ENCODE results near the gene ZNF155.
"Not testable (repeated sequence)": the region's sequence is repeated elsewhere in the genome, so short reads cannot be mapped to it uniquely, and the experiment has no call there.

The ZNF155 gene

DNA sequence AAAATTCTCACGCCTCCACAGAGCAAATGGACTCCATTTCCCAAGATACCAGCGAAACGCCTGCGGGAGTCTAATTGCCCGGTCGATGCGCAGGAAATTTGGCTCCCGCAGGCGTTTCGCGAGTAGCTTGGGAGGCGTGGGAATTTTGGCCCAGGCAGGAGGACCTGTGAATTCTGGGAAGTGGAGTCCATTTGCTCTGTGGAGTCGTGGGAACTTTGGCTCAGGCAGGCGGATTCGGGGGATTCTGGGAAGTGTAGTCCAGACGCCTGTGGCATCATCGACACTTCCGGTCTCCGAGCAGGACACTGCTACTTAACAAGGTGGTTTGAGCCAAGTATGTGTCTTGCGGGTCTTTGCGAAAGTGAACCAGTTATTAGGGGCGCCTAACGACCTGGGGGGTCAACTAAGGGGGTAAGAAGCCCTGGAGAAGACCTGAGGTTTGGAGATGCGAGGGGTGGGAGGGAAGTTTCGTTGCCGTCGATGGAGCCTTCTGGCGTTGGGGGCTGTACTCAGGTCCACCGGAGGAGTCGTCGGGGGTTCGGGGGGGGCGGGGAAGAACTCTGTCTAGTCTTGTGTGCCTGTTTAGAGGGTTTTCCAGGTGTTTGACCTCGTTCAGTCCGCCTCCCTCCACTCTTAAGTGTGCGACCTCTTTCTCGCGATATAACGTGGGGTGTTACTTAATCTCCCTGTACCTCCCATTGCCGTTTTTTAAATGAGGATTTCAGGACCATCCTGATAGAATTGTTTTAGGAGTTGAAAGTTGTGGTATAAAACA lies at the start of gene ZNF155:
TSS of gene ZNF155 (plus strand) at position 277 of the 775 bp plus-strand sequence. CDS start 4,356 bp downstream, outside the sequence.
- peak; percentile 94 for DNase-seq

DNA sequence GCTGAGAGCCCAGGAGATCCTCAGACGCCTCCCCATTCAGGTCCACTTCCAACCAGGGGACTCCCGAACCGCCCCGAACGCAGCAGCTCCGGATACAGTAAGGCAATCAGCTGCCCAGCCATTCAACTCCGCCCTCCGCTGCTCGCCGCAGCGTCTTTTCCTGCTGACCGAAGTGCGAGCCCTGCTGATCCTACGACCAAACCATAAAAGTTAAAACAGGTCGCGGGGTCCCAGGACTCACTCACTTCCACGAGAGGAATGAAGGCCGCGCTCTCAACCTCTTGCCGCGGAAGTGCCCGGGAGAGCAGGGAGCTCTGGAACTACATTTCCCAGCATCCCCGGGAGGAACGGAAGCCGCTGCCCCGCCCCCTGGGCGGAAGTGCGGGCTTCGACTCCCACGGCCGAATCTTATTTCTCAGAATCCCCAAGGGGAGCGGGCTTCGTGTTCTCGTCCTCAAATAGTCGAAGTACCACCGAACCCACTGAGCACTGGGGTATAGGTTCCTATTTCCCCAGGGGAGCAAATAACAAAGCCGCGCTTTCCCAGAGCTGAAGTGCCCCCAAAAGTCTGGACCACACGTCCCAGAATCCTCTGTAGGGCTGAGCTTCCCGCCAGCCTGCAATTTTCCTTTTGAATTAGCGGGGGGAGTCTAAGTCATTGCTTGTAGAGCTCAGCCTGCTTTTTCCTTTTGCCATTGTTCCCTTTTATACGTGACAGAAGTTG lies 48.8 kb upstream of the ZNF155 start, which contains the start of gene ZNF45:
TSS of gene ZNF45 (minus strand) at position 298 of the 724 bp plus-strand sequence. CDS start 13,097 bp downstream, outside the sequence.
- DNase-seq: peak; percentile 98

DNA sequence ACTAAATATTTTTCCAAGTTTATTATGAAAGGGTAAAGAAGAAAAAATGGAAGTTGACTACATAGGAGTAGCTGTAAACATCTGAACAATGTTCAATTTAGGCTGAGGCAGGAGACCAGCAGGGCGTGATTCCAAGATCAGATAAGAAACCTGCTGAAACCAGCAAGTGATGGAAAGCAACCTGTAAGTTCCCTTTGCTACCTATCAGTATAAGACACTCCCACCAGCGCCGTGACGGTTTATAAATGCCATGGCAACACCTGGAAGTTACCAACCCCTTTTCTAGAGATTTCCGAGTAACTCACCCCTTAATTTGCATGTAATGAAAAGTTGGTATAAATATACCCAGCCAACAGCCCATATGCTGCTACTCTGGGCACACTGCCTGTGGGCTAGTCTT lies 47.8 kb upstream of the ZNF155 start:
- no peak for DNase-seq

DNA sequence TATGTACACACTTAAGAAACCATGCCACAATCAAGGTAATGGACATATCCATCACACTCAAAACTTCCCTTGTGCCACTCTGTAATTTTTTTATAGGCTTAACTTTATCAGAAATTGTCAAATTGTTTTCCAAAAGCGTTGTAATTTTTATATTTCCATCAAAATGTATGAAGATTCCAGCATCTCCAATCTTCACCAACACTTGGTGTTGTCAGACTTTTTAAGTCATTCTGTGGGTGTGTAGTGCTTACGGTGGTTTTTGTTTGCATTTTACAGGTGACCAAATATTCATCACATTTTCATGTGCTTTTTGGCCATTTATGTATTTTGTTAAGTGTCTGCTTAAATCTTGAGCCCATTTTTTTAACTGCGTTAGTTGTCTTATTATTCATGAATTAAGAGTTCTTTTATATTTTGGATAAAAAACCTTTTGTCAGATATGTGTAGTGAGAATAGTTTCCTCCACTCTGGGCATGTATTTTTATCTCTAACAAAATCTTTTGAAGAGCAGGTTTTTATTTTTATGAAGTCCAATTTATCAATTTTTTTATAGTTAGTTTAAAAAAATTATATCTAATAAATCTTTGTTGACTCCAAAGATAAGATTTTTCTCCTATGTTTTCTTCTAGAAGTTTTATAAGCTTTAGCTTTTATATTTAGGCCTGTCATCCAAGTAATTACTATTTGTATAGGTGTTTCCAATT lies 44.3 kb upstream of the ZNF155 start:
- DNase-seq: no peak

DNA sequence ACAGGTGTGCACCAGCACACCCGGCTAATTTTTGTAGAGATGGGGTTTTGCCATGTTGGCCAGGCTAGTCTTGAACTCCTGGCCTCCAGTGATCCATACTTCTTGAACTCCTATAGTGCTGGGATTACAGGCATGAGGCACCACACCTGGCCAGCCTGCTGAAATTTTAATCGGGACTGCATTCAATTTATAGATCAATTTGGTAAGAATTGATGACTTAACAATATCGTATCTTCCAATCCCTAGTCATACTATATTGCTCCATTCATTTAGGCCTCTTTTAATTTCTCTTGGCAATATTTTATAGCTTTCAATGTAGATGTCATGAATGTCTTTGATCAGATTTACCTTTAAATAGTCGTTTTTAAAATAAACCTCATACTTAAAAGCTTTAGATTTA lies 43.3 kb upstream of the ZNF155 start:
- DNase-seq: no peak

DNA sequence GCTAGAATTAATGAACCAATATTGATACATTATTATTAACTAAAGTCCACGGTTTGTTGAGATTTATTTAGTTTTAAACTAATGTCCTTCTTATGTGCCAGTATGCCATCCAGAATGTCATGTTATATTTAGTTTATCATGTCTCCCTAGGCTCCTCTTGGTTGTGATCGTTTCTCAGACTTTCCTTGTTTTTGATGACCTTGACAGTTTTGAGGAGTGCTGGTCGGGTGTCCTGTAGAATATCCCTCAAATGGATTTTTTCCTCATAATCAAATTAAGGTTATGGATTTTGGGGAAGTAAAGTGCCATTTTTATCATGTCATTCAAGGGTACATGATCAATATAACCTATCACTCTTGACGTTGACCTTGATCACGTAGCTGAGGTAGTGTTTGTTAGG lies 42.8 kb upstream of the ZNF155 start:
- no peak for DNase-seq

DNA sequence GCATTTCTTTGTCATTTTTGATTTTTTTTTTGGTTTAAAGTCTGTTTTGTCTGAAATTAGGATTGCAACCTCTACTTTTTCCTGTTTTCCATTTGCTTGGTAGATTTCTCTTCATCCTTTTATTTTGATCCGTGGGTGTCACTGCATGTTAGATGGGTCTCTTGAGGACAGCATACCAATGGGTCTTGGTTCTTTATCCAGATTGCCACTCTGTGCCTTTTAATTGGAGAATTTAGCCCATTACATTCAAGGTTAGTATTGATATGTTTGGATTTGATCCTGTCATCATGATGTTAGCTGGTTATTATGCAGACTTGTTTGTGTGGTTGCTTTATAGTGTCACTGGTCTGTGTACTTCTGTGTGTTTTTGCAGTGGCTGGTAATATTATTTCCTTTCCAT lies 36.6 kb upstream of the ZNF155 start:
- not testable (repeated sequence) for DNase-seq

DNA sequence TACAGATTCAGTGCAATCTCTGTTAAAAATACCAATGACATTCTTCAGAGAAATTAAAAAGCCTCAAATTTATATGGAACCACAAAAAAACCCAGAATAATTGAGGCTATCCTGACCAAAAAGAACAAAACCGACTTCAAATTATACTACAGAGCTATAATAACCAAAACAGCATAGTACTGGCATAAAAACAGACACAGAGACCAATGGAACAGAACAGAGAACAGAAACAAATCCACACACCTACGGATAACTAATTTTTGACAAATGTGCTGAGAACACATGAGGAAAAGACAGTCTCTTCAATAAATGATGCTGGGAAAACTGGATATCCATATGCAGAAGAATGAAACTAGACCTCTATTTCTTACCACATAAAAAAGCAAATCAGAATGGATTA lies 34.2 kb upstream of the ZNF155 start:
- not testable (repeated sequence) for DNase-seq

DNA sequence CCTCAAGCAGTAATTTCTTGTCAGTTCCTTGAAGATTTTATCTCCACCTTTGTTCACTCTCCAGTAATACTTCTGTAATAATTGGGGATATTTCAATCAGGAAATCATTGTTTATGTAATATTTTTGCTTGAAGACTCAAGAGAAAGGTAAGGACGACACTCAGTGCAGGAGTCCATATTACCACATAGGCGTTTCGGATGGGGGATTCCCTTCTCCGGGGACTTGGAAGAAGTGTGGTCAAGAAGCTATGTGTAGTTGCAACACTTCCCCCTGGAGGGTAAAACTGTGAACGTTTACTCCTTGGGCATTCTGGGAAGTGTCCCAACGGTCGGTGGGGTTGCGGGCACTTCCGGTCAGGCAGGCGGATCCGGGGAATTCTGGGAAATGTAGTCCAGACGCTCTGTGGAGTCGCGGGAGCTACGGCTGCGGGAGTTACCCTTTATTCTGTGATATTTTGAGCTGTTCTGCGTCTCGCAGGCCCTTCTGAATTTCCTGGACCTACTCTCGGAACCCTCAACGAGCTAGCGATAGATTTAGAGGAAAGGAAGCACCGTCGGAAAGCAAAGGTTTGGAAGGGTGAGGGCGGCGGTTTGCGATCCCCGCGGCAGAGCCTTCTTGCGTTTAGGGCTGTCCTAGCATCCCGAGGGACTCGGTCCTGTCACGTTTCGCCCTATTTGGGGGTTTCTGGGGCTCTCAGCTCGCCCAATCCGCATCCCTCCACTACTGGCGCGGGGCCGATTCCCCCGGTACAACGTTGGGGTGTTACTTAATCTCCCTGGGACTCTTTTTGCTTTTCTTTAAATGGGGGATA lies 32.9 kb upstream of the ZNF155 start, which contains the start of gene ZNF221:
TSS of gene ZNF221 (plus strand) at position 395 of the 812 bp plus-strand sequence. CDS start 11,499 bp downstream, outside the sequence.
- peak; percentile 96 for DNase-seq

DNA sequence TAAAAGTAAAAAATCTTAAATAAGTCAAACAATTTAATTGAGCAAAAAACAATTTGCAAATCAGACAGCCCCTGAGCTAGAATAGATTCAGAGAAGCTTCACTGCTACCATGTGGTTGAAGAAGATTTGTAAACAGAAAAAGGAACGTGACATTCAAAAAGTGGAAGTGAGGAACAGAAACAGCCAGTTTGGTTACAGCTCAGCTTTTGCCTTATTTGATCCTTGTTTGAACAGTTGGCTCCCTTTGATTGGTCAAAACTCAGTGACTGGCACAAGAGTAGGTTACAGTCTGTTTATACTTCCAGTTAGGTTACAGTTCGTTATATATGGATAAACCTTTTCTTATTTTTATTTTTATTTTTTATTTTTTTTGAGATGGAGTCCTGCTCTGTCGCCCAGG lies 27.2 kb upstream of the ZNF155 start:
- no peak for DNase-seq

DNA sequence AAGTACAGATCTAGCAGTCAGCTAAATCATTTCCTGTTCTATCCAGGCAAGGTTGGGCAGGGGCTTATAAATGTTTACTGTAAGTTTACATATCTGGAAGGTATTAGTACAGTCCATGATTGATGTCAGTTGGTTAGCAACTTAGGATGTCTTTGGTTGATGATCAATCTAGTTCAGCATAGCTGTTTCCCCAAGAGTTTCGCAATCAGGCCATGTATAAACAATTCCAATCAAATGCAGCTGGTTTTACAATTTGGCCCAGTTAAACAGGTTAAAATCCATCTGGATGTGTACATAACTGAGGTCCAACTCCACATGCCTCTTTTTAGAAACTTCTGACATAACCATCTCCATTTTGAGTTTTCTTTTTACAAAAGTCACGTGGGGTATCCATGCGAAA lies 26.1 kb upstream of the ZNF155 start:
- DNase-seq: no peak

DNA sequence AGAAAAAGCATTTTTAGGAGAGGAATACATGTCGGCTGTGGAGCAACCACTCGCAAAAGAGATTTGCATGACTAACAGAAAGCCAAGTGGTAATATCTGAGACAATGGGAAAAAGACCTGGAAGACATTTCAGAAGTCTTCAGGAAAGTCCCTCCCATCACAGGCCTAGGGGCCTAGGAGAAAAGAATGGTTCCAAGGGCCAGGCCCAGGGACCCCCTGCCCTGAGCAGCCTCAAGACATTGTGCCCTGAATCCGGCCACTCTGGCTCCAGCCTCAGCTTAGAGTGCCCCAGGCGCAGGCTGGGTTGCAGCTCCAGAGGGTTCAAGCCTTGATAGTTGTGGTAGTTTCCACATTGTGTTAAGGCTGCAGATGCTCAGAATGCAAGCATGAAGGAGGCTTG lies 23.6 kb upstream of the ZNF155 start:
- DNase-seq: no peak

DNA sequence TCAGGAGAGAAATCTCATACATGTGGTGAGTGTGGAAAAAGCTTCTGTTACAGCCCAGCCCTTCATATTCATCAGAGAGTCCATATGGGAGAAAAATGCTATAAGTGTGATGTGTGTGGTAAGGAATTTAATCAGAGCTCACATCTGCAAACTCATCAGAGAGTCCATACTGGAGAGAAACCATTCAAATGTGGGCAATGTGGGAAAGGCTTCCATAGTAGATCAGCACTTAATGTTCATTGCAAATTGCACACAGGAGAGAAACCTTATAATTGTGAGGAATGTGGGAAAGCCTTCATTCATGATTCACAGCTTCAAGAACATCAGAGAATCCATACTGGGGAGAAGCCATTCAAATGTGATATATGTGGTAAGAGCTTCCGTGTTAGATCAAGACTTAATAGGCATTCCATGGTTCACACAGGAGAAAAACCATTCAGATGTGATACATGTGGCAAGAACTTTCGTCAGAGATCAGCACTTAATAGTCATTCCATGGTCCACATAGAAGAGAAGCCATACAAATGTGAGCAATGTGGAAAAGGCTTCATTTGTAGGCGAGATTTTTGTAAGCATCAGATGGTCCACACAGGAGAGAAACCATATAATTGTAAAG lies 17.8 kb upstream of the ZNF155 start:
- no peak for DNase-seq

DNA sequence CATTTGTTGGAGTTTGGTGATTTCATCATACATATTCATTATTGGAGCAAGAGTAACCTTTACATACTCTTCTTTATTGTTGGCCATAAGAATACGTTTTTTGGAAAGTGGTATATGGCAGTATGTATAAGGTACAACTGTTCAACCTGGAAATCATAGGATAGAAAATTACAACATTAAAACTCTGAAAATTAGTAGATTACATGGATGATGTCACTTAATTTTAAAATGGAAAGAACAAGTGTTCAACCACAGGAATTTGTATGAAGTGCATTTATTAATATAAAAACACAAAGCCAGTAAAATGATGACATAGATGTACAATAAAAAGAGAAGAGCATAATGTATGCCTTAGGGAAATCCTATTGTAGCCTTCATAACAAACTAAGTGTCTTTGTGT lies 7.3 kb upstream of the ZNF155 start:
- DNase-seq: no peak

DNA sequence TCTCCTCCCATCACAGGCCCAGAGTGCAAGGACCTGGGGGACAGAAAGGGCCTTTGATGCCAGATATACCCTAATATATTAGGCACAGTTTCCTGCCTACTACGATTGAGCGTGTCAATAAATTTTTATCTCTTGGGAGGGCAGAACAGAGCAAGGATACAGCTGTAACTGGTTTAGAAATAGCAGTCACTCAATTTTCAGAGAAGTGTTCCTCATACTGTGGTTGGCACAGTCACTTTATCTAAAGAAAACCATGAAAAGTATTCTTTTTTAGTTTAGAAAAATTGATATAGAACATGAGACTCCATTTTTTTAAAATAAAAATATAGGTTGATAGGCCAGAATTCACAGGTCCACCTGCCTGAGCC lies 460 bp upstream of the ZNF155 start:
- DNase-seq: no peak

DNA sequence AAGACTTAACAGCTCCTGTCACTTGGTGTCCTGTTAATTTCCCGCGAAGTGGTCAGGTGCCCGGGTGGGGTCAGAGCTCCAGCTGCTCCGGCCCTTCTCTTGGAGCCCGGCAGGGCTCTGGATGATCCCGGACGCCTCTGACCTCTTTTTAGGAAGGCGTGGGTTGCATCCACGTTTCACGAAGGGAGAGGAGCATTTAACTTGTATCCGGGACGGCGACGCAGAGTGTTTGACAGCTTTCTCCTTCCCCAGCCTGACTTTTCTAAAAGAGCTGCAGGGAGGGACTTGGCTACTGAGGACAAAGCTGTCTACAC lies 656 bp downstream of the ZNF155 start:
- DNase-seq: no peak

DNA sequence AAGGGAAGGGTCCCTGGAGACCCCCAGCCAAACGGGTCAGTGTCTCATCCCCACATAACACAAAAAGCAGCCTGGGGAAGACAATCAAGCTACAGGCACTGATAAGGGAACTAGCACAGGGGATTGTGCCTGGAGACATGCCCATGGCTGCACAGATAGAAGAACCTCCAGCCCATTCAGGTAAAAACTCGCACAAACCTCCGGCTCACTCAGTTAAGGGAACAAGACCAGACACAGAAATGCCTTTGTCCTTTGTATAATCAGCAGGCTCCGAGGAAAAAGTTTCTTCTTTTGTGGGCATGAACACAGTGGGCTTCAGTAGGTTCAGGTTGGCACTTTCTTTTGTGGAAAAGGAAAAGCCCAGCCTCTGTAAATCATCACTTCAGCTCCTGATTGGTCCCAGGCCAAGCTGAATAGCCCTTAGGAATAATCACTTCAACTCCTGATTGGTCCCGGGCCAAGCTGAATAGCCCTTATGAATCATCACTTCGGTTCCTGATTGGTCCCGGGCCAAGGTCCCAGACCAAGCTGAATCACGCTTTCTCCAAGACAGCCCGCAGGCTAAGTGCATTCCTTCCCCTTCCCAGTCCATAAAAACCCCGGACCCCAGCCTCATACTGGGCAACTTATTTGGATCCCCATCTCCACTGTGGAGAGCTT lies 13.8 kb downstream of the ZNF155 start:
- no peak for DNase-seq

DNA sequence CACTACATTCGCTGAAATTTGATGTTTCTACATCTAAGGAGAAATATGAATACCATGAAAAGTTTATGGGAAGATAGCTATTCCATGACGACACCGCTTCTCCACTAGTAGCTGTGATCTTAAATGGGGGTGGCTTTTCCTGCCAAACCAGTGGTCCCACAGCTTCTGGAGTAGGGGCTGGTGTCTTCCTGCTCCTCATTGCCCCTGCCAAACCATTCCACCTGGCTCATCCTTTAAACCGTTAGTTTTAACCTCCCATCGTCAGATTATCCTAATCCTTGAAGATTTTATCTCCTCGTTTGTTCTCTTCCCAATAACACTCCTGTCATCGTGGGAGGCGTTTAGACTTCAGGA lies 18.2 kb downstream of the ZNF155 start:
- no peak for DNase-seq

DNA sequence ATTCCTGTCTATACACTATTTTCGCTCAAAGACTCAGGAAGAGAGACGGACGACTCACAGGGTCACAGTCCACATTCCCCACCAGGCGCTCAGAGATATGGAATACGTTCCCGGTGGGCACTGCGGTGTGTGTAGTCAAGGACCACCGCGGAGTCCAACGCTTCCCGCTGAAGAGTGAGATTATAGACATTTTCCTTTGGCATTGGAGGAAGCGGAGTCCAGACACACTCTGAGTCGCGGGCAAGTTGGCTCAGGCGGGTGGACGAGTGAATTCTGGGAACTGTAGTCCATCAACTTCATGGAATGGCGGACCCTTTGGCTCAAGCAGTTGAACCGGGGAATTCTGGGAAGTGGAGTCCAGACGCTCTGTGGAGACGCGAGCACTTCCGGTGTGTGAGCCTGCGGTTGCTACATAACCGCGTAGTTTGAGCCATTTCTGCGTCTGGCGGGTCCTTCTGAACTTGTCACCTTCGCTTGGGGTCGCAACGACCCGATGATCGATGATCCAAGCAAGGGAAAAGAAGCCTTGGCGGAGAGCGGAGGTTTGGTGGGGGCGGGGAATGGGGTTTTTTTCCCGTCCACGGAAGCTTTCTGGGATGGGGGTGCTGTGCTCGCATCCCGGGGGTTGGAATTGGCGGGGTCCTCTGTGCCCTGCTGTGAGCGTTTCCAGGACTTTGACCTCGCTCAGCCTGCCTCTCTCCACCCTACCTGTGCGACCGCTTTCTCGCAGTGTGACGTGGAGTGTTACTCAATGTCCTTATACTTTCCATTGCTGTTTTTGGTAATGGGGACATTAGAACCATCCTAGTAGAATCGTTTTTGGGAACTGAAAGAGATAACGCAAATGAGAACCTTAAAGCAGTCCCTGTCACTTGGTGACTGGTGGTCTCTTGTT lies 18.8 kb downstream of the ZNF155 start, which contains the start of gene ZNF230:
TSS of gene ZNF230 (plus strand) at position 392 of the 895 bp plus-strand sequence. CDS start 4,122 bp downstream, outside the sequence.
- peak; percentile 92 for DNase-seq

DNA sequence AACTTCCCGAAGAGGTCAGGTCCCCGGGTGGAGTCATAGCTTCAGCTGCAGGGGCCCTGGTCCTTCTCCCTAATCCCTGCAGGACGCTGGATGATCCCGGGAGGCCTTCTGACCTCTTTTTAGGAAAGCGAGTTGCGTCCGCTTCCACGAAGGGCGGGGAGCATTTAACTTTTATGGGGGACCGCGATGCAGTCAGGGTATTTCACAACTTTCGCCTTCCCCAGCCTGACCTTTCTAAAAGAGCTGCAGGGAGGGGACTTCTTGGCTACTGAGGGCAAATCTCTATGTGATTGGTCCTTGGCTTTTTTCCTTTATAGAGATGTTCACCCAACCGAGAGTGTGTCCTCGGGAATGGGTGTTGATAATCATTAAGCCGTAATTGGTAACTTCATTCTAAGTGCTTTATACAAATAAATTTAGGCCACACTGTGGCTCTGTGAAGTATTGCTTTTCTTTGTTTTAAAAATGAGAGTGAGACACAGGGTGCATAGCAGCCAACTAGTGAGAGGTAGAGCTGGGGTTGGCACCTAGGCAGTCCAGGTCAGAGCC lies 19.5 kb downstream of the ZNF155 start:
- DNase-seq: no peak

Measured in retina (tissue), 1 donor.